ENCODE measurements around the gene MICAL3.

DNA sequence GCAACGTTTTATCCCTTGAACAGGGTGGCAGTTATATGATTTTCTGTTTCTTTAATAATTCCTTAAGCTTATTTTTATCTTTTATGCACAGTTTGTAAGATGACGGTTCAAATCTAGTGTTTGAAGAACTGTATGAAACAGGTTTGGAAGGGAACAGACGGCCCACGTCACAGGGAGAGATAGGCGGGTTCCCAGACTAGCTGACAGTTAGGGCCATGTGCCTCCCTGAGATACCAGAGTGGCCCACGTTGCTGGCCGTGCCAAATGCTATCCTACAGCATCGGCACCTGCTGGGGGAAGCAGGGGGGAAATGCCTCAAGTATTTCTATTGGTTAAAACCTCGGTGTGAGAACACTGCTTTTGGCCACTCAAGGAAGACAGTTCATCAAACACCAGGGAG lies 199.9 kb downstream of the MICAL3 start:
- TF ChIP-seq, protein P1, sequence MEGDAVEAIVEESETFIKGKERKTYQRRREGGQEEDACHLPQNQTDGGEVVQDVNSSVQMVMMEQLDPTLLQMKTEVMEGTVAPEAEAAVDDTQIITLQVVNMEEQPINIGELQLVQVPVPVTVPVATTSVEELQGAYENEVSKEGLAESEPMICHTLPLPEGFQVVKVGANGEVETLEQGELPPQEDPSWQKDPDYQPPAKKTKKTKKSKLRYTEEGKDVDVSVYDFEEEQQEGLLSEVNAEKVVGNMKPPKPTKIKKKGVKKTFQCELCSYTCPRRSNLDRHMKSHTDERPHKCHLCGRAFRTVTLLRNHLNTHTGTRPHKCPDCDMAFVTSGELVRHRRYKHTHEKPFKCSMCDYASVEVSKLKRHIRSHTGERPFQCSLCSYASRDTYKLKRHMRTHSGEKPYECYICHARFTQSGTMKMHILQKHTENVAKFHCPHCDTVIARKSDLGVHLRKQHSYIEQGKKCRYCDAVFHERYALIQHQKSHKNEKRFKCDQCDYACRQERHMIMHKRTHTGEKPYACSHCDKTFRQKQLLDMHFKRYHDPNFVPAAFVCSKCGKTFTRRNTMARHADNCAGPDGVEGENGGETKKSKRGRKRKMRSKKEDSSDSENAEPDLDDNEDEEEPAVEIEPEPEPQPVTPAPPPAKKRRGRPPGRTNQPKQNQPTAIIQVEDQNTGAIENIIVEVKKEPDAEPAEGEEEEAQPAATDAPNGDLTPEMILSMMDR (IDR thresholded peaks at IDR 0.05) = no peak
- no peak for TF ChIP-seq EP300 (IDR thresholded peaks at IDR 0.05)

Measured in tibial nerve (tissue), 4 donors.